IPS-18c (cell line): Measurements from ENCODE around the gene TREX2.

Source experiments
- H3K4me3 ChIP-seq: 2 replicates; pipeline ENCODE4 v1.7.0; 2013; ENCODE audit warnings: low read depth, mild to moderate bottlenecking, low read length, moderate library complexity; ENCODE audit not compliant: insufficient read depth
- H3K9me3 ChIP-seq: one replicate; pipeline ENCODE4 v1.6.1; 2013; ENCODE audit warnings: mild to moderate bottlenecking, low read length, moderate library complexity; ENCODE audit not compliant: control insufficient read depth, insufficient read depth

The TREX2 gene

DNA sequence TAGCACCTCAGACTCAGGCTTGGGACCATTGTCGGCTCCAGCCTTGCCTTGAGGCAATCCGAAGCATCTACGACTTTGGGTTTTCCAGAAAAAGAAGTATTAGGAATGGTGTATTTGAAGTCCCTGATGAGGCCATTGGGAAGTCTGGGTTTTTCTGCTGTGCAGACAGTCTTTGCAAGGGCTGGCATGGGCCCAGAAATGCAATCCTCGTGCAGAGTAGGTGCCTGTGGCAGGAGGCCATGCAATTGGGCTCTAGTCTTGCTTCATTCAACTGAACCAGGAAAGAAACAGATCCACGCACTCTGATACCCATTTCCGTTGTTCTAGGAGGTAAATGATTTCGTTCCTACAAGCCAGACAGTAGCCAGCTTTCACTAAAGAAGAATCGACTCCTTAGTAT lies 22.2 kb downstream of the TREX2 start:
- Histone ChIP-seq H3K9me3 (peaks cover 4% of the 10 kb centered on the region), H3K4me3 (no peak overlapping the region)

- peaks cover 9% of the 10 kb centered on the region for H3K9me3 ChIP-seq
- no peak overlapping the region for H3K4me3 ChIP-seq
These were observed 24.0 kb downstream of the TREX2 start for GRCh38 chrX:153421856-153422255.

GRCh38 chrX:153420851-153421599 lies 24.8 kb downstream of the TREX2 start:
- peaks cover 9% of the 10 kb centered on the region for H3K9me3 ChIP-seq
- no peak overlapping the region for H3K4me3 ChIP-seq

GRCh38 chrX:153417637-153418036 lies 28.2 kb downstream of the TREX2 start:
- Histone ChIP-seq H3K4me3 (no peak overlapping the region), H3K9me3 (peaks cover 14% of the 10 kb centered on the region)

- H3K4me3 ChIP-seq: no peak overlapping the region
- H3K9me3 ChIP-seq: peaks cover 12% of the 10 kb centered on the region
These were observed 28.9 kb downstream of the TREX2 start for GRCh38 chrX:153416781-153417450.

- Histone ChIP-seq H3K9me3 (peaks cover 15% of the 10 kb centered on the region), H3K4me3 (no peak overlapping the region)
These were observed 30.9 kb downstream of the TREX2 start for GRCh38 chrX:153414856-153415510.

DNA sequence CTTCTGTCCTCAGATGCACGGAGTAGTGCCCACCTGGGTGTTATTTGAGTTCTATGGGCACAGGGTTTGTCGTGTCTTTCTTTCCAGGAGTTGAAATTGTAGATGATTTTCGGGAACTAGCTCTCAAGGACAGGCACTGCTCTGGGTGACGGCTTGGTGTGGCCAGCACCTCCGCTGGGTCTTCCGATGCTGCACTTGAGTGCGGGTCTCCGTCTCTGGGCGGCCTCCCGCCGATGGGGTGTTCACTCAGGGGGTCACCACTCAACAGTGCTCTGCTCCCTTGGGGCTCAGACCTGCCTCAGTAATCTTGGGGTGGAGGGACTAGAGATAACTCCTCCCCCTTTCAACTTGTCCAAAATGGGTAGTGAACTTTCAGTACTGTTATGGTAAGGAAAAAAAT lies 32.1 kb downstream of the TREX2 start:
- Histone ChIP-seq H3K4me3 (no peak overlapping the region), H3K9me3 (peaks cover 17% of the 10 kb centered on the region)

- H3K4me3 ChIP-seq: no peak overlapping the region
- peaks cover 17% of the 10 kb centered on the region for H3K9me3 ChIP-seq
These were observed 32.8 kb downstream of the TREX2 start for GRCh38 chrX:153412746-153413720.

DNA sequence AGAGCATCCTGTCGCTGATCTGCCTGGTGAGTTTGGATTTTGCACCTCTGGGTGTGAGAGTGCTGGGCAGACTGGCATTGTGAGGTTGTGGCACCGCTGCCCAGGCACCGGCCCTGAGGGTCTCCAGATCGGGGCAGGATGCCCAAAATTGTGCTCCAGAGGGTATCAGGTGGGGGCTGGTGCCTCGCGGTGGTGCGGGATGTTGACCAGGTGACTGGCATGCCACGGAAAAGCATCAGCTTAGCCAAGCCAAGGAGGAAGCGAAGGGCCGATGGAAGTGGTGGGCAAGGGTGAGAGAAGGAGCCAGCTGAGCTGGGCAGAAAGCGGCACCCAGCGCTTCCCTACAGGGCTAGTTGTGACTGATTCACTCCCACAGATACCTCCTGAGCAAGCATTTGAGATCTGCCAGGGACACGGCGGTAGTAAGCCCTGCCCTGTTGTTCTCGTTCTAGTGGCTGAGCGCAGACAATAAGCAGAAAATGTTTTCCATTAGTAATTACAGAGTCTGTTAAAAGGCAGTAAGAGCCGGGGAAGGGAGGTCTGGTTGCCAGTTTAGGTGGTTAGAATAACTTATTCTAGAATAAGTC lies 33.8 kb downstream of the TREX2 start:
- H3K4me3 ChIP-seq: peak overlapping the region; percentile 28; the same call in 1 of the 2 replicates
- H3K9me3 ChIP-seq: peaks cover 13% of the 10 kb centered on the region

DNA sequence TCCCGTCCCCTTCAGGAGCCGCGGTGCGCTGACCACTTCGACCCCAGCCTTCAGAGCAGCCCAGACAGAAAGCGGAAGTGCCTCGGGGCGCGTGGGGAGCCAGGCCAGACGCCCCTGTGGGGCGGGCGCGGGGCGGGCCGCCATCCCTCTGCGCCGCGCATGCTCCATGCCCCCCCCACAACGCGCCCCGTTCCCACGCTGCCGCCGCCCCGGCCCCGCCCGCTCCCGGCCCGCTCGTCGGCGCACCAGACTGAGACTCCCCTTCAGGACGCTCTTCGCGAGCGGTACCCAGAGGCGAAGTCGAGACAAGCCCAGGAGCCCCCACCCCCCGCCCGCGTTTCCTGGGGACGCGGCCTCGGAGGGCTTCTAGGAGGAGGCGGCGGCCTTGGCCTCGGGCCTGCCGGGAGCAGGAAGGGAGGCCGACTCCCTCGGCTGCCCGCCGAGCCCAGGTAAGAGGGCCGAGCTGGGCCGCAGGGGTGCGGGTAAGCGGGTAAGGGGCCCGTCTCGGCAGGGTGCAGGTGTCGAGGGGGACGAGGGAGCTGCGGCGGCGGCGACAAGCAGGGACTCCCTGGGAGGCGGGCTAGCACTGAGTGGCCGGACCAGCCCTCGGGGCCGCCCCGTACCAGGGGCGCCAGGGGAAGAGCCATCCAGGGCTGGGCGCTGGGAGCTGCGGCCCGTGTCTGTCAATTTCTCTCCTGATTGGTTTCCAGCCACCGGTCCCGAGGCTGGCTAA lies 34.4 kb downstream of the TREX2 start, which contains the start of gene ZFP92:
ZFP92 (plus strand) TSS at position 218 of the 733 bp plus-strand sequence. CDS start 6,851 bp downstream, outside the sequence.
- peak within 1 kb of the TSS; percentile 28 for H3K4me3 ChIP-seq
- peaks cover 13% of the 10 kb centered on the region for H3K9me3 ChIP-seq

GRCh38 chrX:153410888-153411254 lies 35.0 kb downstream of the TREX2 start:
- Histone ChIP-seq H3K9me3 (peaks cover 13% of the 10 kb centered on the region), H3K4me3 (peak overlapping the region; percentile 28; the same call in 1 of the 2 replicates)

DNA sequence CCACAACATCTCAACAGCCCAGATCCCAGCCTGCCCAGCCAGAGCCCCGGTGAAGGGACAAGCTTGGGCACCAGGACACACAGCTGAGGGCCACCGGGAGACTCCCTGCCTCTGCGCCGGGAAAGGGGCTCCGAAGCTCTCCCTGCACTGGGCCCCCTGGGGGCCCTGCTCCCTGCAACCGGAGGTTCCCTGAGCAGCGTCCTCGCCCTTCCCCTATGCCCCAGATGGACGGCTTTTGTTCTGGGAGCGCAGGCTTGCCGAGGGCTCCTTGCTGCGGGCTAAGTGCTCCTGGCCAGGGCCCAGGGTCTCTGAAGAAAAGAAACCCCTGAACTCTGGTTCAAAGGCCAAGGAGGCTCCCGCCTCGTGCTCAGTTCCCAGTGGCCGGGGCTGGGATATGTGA lies 35.5 kb downstream of the TREX2 start:
- Histone ChIP-seq H3K9me3 (peaks cover 13% of the 10 kb centered on the region), H3K4me3 (no peak overlapping the region)

GRCh38 chrX:153409414-153410101 lies 36.3 kb downstream of the TREX2 start:
- H3K4me3 ChIP-seq: no peak overlapping the region
- peaks cover 10% of the 10 kb centered on the region for H3K9me3 ChIP-seq

GRCh38 chrX:153408871-153409351 lies 36.9 kb downstream of the TREX2 start:
- Histone ChIP-seq H3K4me3 (no peak overlapping the region), H3K9me3 (peaks cover 10% of the 10 kb centered on the region)

DNA sequence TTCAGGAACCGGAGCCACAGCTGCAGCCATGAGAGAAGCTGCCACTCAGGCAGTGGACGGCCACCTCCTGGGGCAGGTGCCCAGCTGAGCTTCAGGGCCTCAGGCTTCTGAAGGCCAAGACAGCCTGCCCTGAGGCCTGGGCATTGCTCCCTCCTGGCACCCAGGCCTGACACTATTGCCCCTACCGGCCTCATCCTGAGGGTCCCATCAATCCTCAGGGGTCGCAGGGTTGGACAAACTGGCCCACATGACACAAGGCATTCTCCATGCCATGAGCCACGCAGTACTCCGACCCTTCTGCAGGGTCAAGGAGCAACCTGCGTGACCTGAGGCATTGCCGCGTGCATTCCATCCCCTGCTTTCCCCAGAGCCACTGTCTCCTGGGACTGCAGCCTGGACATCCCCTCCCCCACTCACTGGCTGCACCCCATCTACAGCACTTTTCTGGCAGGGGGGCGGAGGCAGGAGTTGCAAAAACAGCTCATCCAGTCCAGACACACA lies 37.6 kb downstream of the TREX2 start:
- peaks cover 8% of the 10 kb centered on the region for H3K9me3 ChIP-seq

More for the DNA sequence above, 37.6 kb downstream of the TREX2 start:
- H3K4me3 ChIP-seq: no peak overlapping the region
